ENCODE measurements around the gene FOXD1. TPM values are rescaled to one million over a fixed set of nuclear protein-coding genes. Genes with fewer than 3 reads are reported as not detected.

The FOXD1 gene
- total and polyA plus RNA-seq, 8 donors: 0.06 to 0.14 (median 0.12) TPM; not detected in 5

DNA sequence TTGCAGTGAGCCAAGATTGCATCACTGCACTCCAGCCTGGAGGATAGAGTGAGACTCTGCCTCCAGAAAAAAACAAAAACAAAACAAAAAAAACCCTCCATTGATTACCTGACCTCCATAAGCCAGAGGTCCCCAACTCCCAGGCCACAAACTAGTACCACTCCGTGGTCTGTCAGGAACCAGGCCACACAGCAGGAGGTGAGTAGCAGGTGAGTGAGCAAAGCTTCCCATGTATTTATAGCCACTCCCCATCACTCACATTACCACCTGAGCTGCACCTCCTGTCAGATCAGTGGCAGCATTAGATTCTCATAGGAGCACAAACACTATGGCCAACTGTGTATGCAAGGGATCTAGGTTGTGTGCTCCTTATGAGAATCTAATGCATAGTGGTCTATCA is 35.9 kb upstream of the FOXD1 start:
- H3K27me3 ChIP-seq: peaks cover 0 to 3% (median 0%) of the 10 kb centered on the region in 4 donors
- ATAC-seq (no peak), FAIRE-seq (no peak), DNase-seq (no peak)
- H3K4me1 ChIP-seq: no peaks in the 10 kb centered on the region
- H3K27ac ChIP-seq: no peak overlapping the region
- WGBS, 2 donors: 69 to 90% methylated on average over 1 of the region's 1 CpG
- no peaks in the 10 kb centered on the region for H3K9me3 ChIP-seq
- TF ChIP-seq, protein P1, sequence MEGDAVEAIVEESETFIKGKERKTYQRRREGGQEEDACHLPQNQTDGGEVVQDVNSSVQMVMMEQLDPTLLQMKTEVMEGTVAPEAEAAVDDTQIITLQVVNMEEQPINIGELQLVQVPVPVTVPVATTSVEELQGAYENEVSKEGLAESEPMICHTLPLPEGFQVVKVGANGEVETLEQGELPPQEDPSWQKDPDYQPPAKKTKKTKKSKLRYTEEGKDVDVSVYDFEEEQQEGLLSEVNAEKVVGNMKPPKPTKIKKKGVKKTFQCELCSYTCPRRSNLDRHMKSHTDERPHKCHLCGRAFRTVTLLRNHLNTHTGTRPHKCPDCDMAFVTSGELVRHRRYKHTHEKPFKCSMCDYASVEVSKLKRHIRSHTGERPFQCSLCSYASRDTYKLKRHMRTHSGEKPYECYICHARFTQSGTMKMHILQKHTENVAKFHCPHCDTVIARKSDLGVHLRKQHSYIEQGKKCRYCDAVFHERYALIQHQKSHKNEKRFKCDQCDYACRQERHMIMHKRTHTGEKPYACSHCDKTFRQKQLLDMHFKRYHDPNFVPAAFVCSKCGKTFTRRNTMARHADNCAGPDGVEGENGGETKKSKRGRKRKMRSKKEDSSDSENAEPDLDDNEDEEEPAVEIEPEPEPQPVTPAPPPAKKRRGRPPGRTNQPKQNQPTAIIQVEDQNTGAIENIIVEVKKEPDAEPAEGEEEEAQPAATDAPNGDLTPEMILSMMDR (IDR thresholded peaks at IDR 0.05): no peak
- intact Hi-C loops (cut with DNase I): no loop called here
- no peaks in the 10 kb centered on the region for H3K36me3 ChIP-seq
- no peak overlapping the region for H3K4me3 ChIP-seq

DNA sequence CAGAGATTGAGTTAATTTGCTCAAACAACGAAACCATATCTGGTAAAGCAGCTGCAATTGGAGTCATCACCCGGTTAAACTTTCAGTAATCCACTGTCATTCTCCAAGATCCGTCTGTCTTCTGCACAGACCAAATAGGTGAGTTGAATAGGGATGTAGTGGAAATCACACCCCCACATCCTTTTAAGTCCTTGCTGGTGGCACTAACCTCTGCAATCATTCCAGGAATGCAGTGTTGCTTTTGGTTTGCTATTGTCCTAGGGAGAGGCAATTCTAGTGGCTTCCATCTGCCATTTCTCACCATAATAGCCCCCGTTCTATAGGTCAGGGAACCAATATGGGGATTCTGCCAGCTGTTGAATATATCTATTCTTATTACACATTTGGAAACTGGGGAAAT is 35.1 kb upstream of the FOXD1 start:
- no peaks in the 10 kb centered on the region for H3K9me3 ChIP-seq
- H3K27ac ChIP-seq: no peak overlapping the region
- no peak for DNase-seq
- peaks cover 0 to 3% (median 0%) of the 10 kb centered on the region in 4 donors for H3K27me3 ChIP-seq
- FAIRE-seq: no peak
- ATAC-seq: no peak
- WGBS, 2 donors: 61 to 71% methylated on average over 4 of the region's 4 CpGs
- H3K36me3 ChIP-seq: no peaks in the 10 kb centered on the region
- H3K4me3 ChIP-seq: no peak overlapping the region
- no peaks in the 10 kb centered on the region for H3K4me1 ChIP-seq
- intact Hi-C loops (cut with DNase I): no loop called here
- TF ChIP-seq, protein P1 (IDR thresholded peaks at IDR 0.05): no peak

DNA sequence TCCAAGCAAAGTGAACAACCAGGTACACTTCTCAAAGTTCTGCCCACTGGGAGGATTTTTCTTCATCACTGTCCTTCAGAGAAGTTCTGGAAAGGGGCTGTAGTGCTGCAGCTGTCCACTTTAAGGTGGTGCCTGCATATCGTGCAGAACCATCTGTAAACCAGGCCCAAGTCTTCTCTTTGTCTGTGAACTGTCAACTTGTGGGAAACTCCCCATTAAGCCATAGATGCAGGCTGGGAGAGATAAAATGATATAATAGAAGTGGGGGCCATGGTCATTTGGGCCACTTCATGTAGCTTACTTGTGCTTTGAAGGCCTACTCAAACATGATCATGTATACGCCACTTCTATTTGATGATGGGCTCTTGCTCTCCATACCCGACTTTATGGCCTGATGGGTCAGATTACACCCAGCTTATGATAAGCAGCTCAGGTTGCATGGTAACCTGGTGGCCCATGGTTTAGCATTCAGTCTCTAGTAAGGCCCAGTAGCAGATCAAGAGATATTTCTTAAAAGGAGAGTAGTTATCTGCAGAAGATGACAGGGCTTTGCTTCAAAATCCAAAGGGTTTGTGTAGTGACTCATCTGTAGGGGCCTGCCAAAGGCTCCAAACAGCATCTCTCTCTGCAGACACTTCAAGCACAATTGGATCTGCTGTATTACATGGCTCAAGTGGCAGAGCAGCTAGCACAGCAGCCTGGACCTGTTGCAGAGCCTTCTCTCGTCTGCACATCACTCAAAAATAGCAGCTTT is 34.0 kb upstream of the FOXD1 start:
- DNase-seq (no peak), FAIRE-seq (no peak)

DNA sequence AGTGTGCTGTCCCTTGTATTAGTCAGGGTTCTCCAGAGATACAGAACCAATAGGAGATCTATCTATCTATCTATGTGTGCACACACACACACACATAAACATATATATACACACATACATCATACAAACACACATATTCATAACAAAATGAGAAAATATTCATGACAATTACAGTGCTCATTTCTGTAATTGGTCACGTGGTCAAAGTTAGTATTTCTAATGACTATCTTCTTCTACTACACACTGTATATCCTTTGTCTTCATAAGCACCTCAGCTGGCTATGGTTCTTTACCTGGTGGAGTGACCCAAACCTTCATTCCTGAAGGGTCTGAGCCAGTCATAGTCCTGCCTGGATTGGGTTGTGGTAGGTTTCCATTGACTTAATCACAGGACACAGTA is 31.9 kb upstream of the FOXD1 start:
- intact Hi-C loops (cut with DNase I): no loop called here
- no peak for ATAC-seq
- Histone ChIP-seq H3K27me3 (no peaks in the 10 kb centered on the region), H3K9me3 (no peaks in the 10 kb centered on the region), H3K27ac (no peak overlapping the region), H3K4me1 (no peaks in the 10 kb centered on the region), H3K36me3 (no peaks in the 10 kb centered on the region), H3K4me3 (no peak overlapping the region)
- FAIRE-seq: no peak
- DNase-seq: no peak
- whole genome bisulfite sequencing, 2 donors: 59 to 84% methylated on average over 1 of the region's 1 CpG
- TF ChIP-seq, protein P1 (IDR thresholded peaks at IDR 0.05): no peak

More for the DNA sequence above, 34.0 kb upstream of the FOXD1 start:
- H3K27me3 ChIP-seq: peaks cover 0 to 3% (median 0%) of the 10 kb centered on the region in 4 donors
- H3K27ac ChIP-seq: no peak overlapping the region
- intact Hi-C loops (cut with DNase I): no loop called here
- H3K4me1 ChIP-seq: no peaks in the 10 kb centered on the region
- 77 to 86% methylated on average over 4 of the region's 4 CpGs for WGBS, 2 donors
- TF ChIP-seq, protein P1 (IDR thresholded peaks at IDR 0.05): no peak
- H3K9me3 ChIP-seq: no peaks in the 10 kb centered on the region
- no peaks in the 10 kb centered on the region for H3K36me3 ChIP-seq
- ATAC-seq: no peak
- no peak overlapping the region for H3K4me3 ChIP-seq

DNA sequence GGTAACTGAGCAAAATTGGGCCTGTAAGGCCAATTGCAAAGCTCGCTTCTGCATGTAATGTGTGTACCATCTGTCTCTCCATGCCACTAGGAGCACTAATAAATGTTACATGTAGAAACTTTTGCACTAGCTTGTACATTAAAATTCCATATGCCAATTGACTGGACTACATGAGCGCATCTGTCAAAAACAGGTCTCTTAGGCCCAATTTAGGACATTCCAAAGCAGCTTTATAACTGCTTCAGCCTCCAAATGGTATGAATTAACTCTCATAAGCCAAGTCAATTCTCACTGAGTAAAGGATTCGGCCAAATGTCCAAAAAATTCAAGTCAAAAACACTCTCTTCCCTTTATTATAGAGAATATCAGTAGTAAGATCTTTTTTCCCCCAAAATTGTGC is 23.5 kb upstream of the FOXD1 start:
- WGBS, 2 donors: 53 to 88% methylated on average over 3 of the region's 3 CpGs
- FAIRE-seq: no peak

More for the DNA sequence above, 23.5 kb upstream of the FOXD1 start:
- DNase-seq: no peak
- Histone ChIP-seq H3K9me3 (no peaks in the 10 kb centered on the region), H3K4me3 (no peak overlapping the region), H3K4me1 (no peaks in the 10 kb centered on the region), H3K36me3 (no peaks in the 10 kb centered on the region), H3K27me3 (no peaks in the 10 kb centered on the region), H3K27ac (no peak overlapping the region)
- intact Hi-C loops (cut with DNase I): no loop called here
- TF ChIP-seq, protein P1 (IDR thresholded peaks at IDR 0.05): no peak
- no peak for ATAC-seq

All from pancreas (tissue), 10 donors.